ENCODE measurements around the gene MAF.

DNA sequence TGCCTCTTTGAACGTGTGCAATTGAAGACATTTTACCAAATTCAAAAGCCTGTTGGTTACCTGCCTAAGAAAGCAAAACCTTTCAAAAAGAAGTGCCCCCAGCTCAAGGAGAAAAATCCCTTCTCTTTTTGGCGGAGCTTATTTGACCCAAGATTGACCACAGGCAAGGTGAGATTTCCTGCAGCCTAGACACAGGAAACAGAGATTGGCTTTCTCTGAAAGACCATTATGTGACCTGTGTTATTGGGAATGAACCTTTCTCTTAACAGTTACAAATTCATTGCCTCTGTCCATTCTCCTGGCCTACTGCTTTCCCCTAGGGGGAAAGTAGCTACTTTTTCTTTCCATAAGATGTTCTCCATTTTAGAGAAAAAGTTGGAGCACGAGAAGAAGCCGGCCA is 42.1 kb upstream of the MAF start:
- TF ChIP-seq, protein P1, sequence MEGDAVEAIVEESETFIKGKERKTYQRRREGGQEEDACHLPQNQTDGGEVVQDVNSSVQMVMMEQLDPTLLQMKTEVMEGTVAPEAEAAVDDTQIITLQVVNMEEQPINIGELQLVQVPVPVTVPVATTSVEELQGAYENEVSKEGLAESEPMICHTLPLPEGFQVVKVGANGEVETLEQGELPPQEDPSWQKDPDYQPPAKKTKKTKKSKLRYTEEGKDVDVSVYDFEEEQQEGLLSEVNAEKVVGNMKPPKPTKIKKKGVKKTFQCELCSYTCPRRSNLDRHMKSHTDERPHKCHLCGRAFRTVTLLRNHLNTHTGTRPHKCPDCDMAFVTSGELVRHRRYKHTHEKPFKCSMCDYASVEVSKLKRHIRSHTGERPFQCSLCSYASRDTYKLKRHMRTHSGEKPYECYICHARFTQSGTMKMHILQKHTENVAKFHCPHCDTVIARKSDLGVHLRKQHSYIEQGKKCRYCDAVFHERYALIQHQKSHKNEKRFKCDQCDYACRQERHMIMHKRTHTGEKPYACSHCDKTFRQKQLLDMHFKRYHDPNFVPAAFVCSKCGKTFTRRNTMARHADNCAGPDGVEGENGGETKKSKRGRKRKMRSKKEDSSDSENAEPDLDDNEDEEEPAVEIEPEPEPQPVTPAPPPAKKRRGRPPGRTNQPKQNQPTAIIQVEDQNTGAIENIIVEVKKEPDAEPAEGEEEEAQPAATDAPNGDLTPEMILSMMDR (IDR thresholded peaks at IDR 0.05; ENCODE audit: poor library complexity): no peak
- no peak for TF ChIP-seq EZH2 (IDR thresholded peaks at IDR 0.05; ENCODE audit: borderline replicate concordance)
